Lower leg skin (tissue), 4 donors: Measurements from ENCODE around the gene PDE3A. TPM values are rescaled to one million over a fixed set of nuclear protein-coding genes. Genes with fewer than 3 reads are reported as not detected.
"Not testable (repeated sequence)": the region's sequence is repeated elsewhere in the genome, so short reads cannot be mapped to it uniquely, and the experiment has no call there.

ENCODE experiments used
- DNase-seq, 2 donors: peaks; one replicate each; pipeline ENCODE4 v3.0.0-alpha.2; 2019; ENCODE audit warnings: low spot score in 2 of 2
- H3K4me3 ChIP-seq: fragments of 200-600 bp; sonication (generic); 2 replicates; pipeline ENCODE4 v1.5.1; 2017; ENCODE audit warnings: mild to moderate bottlenecking, low read depth; ENCODE audit not compliant: poor library complexity, severe bottlenecking
- CTCF ChIP-seq, 3 donors: fragments of 450-650 bp; IDR thresholded peaks; one replicate each; pipeline ENCODE4 v1.5.1; 2016; ENCODE audit warnings: antibody characterized with exemption in 3 of 3, mild to moderate bottlenecking in 3 of 3, moderate library complexity in 2 of 3
- POLR2A ChIP-seq, 2 donors: fragments of 450-650 bp; IDR thresholded peaks; one replicate each; pipeline ENCODE4 v1.6.1; 2016 to 2017; ENCODE audit warnings: antibody characterized with exemption in 2 of 2, mild to moderate bottlenecking in 1 of 2, moderate library complexity in 1 of 2
- WGBS, 2 donors: methylation state at CpG; one replicate each; pipeline ENCODE4 v1.1.5; 2018; 5-methylcytosine and 5-hydroxymethylcytosine counted together
- intact Hi-C: fragments of 100-400 bp; cut with DNase I; formaldehyde crosslinking; loops from one replicate; pipeline ENCODE4 v1.15.0; 2023; ENCODE audit warnings: low total_unique reads
- total RNA-seq, 4 donors: library from RNA; depleted of rRNA; stranded (reverse); fragments of >200 nt; gene quantifications; one replicate each; pipeline ENCODE4 v1.1.0, GENCODE V29; 2016

The PDE3A gene
- total RNA-seq, 4 donors from 2014 or later: 1.5 to 3.2 (median 2.7) TPM

GRCh38 chr12:20601668-20602280, 233.4 kb downstream of the PDE3A start:
- 35 to 51% methylated on average over 2 of the region's 2 CpGs for WGBS, 2 donors
- H3K4me3 ChIP-seq: no peak overlapping the region
- no peak for DNase-seq
- TF ChIP-seq POLR2A (IDR thresholded peaks at IDR 0.05) (no peak), CTCF (IDR thresholded peaks at IDR 0.05) (no peak)
- intact Hi-C loops: no loop called here

- 46 to 54% methylated on average over 4 of the region's 4 CpGs for WGBS, 2 donors
- no peak for DNase-seq
- H3K4me3 ChIP-seq: no peak overlapping the region
- no peak for TF ChIP-seq CTCF (IDR thresholded peaks at IDR 0.05)
- no peak for TF ChIP-seq POLR2A (IDR thresholded peaks at IDR 0.05)
- intact Hi-C loops: no loop called here
Measured at GRCh38 chr12:20602641-20603391, 234.5 kb downstream of the PDE3A start.

- intact Hi-C loops: no loop called here
Measured at GRCh38 chr12:20604408-20605067, 236.2 kb downstream of the PDE3A start.

GRCh38 chr12:20615020-20615419, 246.7 kb downstream of the PDE3A start:
- 94 to 96% methylated on average over 8 of the region's 8 CpGs for WGBS, 2 donors
- DNase-seq, intact Hi-C loops, H3K4me3 ChIP-seq: not testable (repeated sequence)

More at GRCh38 chr12:20604408-20605067, 236.2 kb downstream of the PDE3A start:
- DNase-seq: no peak
- WGBS, 2 donors: 49 to 58% methylated on average over 3 of the region's 3 CpGs
- TF ChIP-seq CTCF (IDR thresholded peaks at IDR 0.05): no peak
- no peak for TF ChIP-seq POLR2A (IDR thresholded peaks at IDR 0.05)
- no peak overlapping the region for H3K4me3 ChIP-seq

GRCh38 chr12:20616093-20616492, 247.8 kb downstream of the PDE3A start:
- no peak for DNase-seq
- intact Hi-C loops: no loop called here
- WGBS, 2 donors: 90 to 94% methylated on average over 6 of the region's 6 CpGs
- no peak for TF ChIP-seq CTCF (IDR thresholded peaks at IDR 0.05)
- no peak for TF ChIP-seq POLR2A (IDR thresholded peaks at IDR 0.05)
- no peak overlapping the region for H3K4me3 ChIP-seq

GRCh38 chr12:20620261-20620660, 251.9 kb downstream of the PDE3A start:
- no peak overlapping the region for H3K4me3 ChIP-seq
- intact Hi-C loops: no loop called here
- TF ChIP-seq POLR2A (IDR thresholded peaks at IDR 0.05) (no peak), CTCF (IDR thresholded peaks at IDR 0.05) (no peak)
- WGBS, 2 donors: 50 to 61% methylated on average over 2 of the region's 2 CpGs
- DNase-seq: no peak
